Colonic mucosa (tissue), 4 donors: Measurements from ENCODE around the gene MT1M. TPM values are rescaled to one million over a fixed set of nuclear protein-coding genes. Genes with fewer than 3 reads are reported as not detected.

ENCODE experiments used
- DNase-seq: peaks from one replicate; pipeline ENCODE4 v3.0.0-alpha.2; 2020
- H3K27ac ChIP-seq: fragments of 200-600 bp; one replicate; pipeline ENCODE4 v1.8.0; 2021
- H3K27me3 ChIP-seq: fragments of 200-600 bp; one replicate; pipeline ENCODE4 v1.8.0; 2021
- H3K36me3 ChIP-seq: fragments of 200-600 bp; one replicate; pipeline ENCODE4 v1.8.0; 2021
- H3K4me1 ChIP-seq: fragments of 200-600 bp; one replicate; pipeline ENCODE4 v1.8.0; 2021; ENCODE audit warnings: mild to moderate bottlenecking
- H3K4me3 ChIP-seq: fragments of 200-600 bp; one replicate; pipeline ENCODE4 v1.8.0; 2021
- H3K9ac ChIP-seq, 2 donors: one replicate each; pipeline ENCODE4 v1.7.0; 2013; ENCODE audit warnings: control low read depth in 2 of 2, low read depth in 2 of 2, low read length in 2 of 2
- H3K9me3 ChIP-seq: fragments of 200-600 bp; one replicate; pipeline ENCODE4 v1.8.0; 2021
- CTCF ChIP-seq: fragments of 200-600 bp; IDR thresholded peaks from one replicate; pipeline ENCODE4 v1.8.0; 2022; ENCODE audit warnings: antibody characterized with exemption, mild to moderate bottlenecking
- intact Hi-C: fragments of 100-400 bp; cut with DNase I; formaldehyde crosslinking; loops from one replicate; pipeline ENCODE4 v1.14.1; 2022
- total RNA-seq, 2 donors: library from RNA; stranded (reverse); fragmentation: NEBNext Ultra II Directional in 1 of 2; extraction: Animal tissue kit (Norgen Biotek cat#: 25700) in 1 of 2; gene quantifications; one replicate each; pipeline ENCODE4 v1.2.1, GENCODE V29; 2021
- donor health status: healthy.
- donor health status: DM: no; HTN: no; CAD: no.
- donor health status: DM: no; HTN: no; CAD: no.

Gene MT1M
- total RNA-seq, 2 donors from 2014 or later: 19.0 to 21.2 TPM

DNA sequence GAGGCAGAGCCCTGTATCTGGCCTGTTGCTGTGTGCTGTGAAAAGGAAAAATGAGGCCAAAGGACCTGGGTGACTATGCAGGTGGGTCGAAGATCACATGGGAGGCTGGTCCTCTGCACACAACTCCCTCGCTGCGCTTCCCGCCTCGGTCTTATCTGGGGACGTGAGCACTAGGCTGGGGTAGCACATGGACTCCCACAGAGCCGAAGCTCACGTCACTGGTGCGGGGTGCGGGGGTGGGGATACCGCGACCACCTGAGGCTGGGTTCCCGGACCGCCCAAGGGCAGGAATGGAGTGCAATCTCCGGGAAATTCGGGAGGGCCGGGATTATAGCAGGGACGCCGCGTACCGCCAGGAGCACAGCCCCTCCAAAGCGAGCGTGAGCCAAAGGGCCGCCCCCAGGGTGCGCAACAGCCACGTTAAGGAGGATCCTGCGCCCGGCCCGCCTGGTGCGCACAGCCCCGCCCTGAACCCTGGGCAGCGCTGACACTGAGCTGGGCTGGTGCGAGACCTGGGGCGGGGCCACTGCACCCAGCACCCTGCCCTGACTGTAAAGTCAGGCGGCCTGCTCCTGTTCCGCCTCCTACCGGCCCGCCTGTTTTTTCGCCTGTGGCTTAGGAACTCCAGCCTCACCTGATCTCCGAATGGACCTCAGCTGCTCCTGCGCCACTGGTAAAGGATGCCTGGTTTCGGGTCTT, 10.8 kb downstream of the MT1M start:
- intact Hi-C loops: no loop called here
- H3K9ac ChIP-seq: peak overlapping the region; percentile 44 to 48
- H3K4me3 ChIP-seq: peak overlapping the region; percentile 19
- no peak overlapping the region for H3K27ac ChIP-seq
- no peaks in the 10 kb centered on the region for H3K36me3 ChIP-seq
- H3K27me3 ChIP-seq: no peaks in the 10 kb centered on the region
- TF ChIP-seq CTCF: no peak
- DNase-seq: peak; percentile 90
- no peaks in the 10 kb centered on the region for H3K4me1 ChIP-seq
- no peaks in the 10 kb centered on the region for H3K9me3 ChIP-seq

GRCh38 chr16:56643833-56644232, 11.4 kb downstream of the MT1M start:
- Histone ChIP-seq H3K9ac (peak overlapping the region in 1 of 2 donors; percentile 44), H3K27me3 (no peaks in the 10 kb centered on the region), H3K36me3 (no peaks in the 10 kb centered on the region), H3K27ac (no peak overlapping the region), H3K4me3 (peak overlapping the region; percentile 19), H3K9me3 (no peaks in the 10 kb centered on the region), H3K4me1 (no peaks in the 10 kb centered on the region)
- intact Hi-C loops: no loop called here
- no peak for DNase-seq
- no peak for TF ChIP-seq CTCF

DNA sequence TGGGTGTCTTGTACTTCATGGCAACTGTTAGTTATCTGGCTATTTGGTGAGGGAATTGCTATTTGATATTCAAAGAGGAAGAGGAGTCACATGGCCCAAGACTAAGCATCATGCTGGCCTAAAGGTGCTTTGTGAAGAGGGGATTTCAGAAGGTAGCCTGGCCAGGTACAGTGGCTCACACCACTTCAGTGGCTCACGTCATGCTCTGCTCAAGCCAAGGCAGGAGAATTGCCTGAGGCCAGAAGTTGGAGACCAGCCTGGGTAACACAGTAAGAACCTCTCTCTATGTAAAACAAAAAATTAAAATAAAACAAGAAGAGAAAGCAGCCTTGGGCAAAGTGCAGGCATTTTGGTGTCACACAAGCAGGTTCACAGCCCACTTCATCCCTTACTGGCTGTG, 12.9 kb downstream of the MT1M start:
- no peak overlapping the region for H3K9ac ChIP-seq
- no peaks in the 10 kb centered on the region for H3K27me3 ChIP-seq
- intact Hi-C loops: no loop called here
- H3K4me1 ChIP-seq: no peaks in the 10 kb centered on the region
- no peak overlapping the region for H3K27ac ChIP-seq
- H3K9me3 ChIP-seq: no peaks in the 10 kb centered on the region
- H3K36me3 ChIP-seq: no peaks in the 10 kb centered on the region
- TF ChIP-seq CTCF: no peak
- no peak for DNase-seq
- no peak overlapping the region for H3K4me3 ChIP-seq

DNA sequence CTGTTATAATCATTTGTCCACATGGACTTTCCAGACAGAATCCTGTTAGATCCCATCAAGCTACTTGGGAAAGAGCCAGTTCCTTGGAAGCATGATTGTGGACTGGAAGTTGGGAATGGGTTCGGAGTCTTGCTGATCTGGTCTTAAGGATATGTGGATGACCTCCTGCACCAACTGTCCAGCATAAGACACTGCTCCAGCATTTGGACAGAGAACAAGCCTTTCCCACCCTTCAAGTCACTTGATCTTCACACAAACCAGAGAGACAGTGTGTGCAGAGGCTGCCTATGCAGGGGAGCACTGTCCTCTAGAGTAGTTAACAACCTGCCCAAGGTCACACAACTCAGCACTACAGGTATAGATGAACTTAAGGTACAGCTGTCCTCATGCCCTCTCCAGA, 13.4 kb downstream of the MT1M start:
- H3K36me3 ChIP-seq: no peaks in the 10 kb centered on the region
- intact Hi-C loops: no loop called here
- H3K4me3 ChIP-seq: no peak overlapping the region
- no peak overlapping the region for H3K27ac ChIP-seq
- no peaks in the 10 kb centered on the region for H3K4me1 ChIP-seq
- TF ChIP-seq CTCF: no peak
- DNase-seq: no peak
- no peak overlapping the region for H3K9ac ChIP-seq
- H3K9me3 ChIP-seq: no peaks in the 10 kb centered on the region
- no peaks in the 10 kb centered on the region for H3K27me3 ChIP-seq

DNA sequence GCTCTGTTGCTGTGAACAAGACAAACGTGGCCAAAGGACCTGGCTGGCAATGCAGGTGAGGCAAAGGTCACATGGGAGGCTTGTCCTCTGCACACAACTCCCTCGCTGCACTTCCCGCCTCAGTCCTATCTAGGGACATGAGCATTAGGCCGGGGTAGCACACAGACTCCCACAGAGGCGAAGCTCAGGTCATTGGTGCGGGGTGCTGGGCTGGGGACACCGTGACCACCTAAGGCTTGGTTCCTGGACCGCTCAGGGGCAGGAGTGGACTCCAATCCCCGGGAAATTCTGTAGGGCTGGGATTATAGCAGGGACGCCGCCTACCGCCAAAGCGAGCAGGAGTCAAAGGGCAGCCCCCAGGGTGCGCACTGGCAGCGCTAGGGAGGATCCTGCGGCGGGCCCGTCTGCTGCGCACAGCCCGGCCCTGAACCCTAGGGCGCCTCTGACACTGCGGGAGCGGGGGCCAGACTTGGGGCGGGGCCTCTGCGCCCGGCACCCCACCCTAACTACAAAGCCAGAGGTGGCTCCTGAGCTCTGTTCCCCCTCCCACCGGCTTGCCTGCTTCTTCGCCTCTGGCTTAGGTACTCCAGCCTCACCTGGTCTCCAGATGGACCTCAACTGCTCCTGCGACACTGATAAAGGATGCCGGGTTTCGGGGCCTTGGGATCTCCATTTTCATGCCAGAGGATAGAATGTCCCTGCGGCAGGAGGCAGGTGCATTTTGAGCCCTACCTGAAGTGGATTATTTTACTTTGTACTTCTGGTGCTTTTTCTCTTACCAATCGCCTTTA, 15.4 kb downstream of the MT1M start:
- Histone ChIP-seq H3K9me3 (no peaks in the 10 kb centered on the region), H3K27me3 (no peaks in the 10 kb centered on the region)
- peak; percentile 77 for DNase-seq

More for the DNA sequence above, 15.4 kb downstream of the MT1M start:
- Histone ChIP-seq H3K4me1 (no peaks in the 10 kb centered on the region), H3K27ac (no peak overlapping the region), H3K9ac (peak overlapping the region in 1 of 2 donors; percentile 28), H3K4me3 (no peak overlapping the region), H3K36me3 (no peaks in the 10 kb centered on the region)
- intact Hi-C loops: no loop called here
- TF ChIP-seq CTCF: no peak
